ENCODE results near the gene AGBL4. TPM values are rescaled to one million over a fixed set of nuclear protein-coding genes. Genes with fewer than 3 reads are reported as not detected.

Gene AGBL4
- total RNA-seq, 1 experiment from 2014 or later = not detected

DNA sequence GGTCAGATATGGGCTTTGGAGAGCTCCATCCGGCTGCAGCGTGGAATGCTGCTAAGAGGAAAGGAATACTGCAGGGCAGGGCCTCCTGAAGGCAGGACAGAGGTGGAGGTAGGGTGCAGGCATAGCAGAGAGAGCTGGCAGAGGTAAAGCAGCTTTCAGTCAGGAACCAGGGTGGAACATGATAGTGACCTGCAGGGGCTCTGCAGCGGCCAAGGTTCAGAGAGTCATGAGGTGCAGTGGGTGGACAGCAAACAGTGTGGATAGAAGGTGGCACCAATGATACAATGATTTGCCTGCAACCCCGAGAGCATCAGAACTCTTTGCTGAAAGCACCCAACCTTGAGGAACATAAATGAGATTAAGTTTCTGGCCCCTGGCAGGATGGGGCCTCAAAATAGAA lies 1366.3 kb downstream of the AGBL4 start:
- DNase-seq (ENCODE audit: low read depth) = no peak

GRCh38 chr1:48654606-48655210 lies 1369.0 kb downstream of the AGBL4 start:
- DNase-seq (ENCODE audit: low read depth) = no peak

DNA sequence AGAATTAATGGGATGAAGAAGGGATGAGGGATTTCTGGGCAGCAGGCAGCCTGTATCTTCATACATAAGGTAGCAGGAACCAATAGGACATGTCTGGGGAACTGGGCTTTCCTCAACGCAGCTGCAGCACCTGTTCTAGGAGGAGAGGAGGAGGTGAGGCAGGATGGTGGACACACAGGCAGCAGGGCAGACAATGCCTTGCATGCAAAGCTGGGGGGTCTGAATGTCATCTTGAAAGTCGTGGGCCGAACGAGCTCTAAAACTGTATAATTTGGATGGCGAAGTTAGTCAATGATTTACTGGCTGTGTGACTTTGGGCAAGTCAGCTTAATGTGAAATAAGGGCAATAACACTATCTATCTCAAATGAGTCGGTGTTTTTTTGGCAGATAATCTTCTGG lies 1371.4 kb downstream of the AGBL4 start:
- DNase-seq (ENCODE audit: low read depth) = no peak

GRCh38 chr1:48649880-48650279 lies 1373.9 kb downstream of the AGBL4 start:
- no peak for DNase-seq (ENCODE audit: low read depth)

DNA sequence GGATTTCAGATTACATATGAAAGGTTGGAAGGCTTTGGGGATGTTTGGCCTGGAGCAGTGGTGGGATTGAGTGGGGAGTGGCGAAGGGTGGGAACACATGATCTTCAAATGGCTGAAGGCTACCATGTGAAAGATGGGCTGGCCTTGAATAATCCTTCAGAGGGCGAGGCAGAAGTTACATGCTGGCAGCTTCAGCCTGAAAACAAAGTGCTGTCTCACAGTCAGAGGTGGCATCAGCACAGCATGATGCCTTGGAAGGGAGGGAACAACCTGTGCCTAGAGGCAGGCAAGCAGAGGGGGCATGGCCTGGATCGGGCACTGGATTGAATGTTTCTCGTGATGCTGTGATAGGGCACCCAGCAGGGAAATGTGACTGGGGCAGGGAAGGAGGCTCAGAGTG lies 1377.9 kb downstream of the AGBL4 start:
- no peak for DNase-seq (ENCODE audit: low read depth)

DNA sequence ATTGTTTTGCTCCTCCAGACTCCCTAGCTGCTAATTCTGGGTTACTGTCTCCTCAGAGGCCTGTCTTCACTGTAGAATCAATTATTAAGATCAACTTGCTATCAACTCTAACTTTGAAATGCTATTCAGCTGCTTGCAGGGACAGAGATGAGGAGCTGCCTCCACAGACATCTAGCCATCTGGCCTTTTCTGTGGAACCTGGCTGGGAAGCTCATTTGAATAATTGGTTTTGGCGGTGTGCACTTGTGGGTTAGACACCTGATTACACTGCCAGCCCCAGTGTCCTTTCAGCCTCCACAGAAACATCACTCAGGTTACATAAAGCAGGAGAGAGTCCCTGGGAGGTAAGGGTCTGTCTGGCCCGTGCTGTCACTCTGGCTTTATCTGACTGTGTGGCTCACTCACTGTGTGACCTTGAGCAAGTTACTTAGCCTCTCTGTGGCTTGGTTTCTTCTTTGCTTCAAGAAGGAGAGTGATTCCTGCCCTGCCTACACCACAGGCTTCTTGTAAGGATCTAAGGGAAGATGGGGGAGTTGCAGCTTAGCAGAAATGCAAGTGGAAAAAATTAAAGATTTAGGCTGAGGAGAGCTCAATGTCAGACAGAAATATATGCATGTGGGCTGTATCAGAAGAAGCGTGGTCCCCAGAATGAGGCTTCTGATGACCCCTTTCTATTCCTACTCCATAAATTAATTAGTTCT lies 1378.7 kb downstream of the AGBL4 start:
- DNase-seq (ENCODE audit: low read depth) = no peak

DNA sequence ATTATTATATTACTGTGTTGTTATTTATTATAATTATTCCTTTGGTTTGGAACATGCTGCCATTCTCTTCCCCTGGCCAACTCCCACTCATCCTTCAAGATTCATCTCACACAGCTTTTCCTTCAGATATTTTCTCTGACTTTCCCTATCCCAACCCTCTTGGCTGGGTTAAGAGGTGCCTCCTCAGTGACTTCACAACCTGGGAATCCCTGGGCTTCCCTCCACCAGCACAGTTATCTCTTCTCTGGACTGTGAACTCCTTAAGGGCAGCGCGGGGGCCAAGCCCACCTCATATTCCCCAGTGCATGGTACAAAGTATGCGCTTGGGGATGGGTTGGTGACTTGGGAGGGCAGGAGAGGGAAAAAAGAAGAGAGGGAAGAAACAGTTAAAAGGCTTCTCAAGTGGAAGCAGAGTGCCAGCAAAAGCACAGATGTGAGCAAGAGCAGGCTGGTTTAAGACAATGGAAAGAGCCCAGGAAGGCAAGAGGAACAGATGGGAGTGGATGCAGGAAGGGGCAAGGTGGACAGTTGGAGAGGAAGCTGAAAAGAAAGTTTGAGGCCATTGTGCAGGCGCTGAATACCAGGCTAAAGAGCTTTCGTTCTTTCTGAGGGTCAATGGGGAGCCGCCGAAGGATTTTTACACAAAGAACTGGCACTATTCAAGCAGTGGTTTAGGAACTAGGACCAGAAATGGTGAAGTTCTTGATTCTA lies 1379.4 kb downstream of the AGBL4 start:
- no peak for DNase-seq (ENCODE audit: low read depth)

- DNase-seq (ENCODE audit: low read depth) = no peak
Observed at GRCh38 chr1:48643193-48643592, 1380.6 kb downstream of the AGBL4 start.

DNA sequence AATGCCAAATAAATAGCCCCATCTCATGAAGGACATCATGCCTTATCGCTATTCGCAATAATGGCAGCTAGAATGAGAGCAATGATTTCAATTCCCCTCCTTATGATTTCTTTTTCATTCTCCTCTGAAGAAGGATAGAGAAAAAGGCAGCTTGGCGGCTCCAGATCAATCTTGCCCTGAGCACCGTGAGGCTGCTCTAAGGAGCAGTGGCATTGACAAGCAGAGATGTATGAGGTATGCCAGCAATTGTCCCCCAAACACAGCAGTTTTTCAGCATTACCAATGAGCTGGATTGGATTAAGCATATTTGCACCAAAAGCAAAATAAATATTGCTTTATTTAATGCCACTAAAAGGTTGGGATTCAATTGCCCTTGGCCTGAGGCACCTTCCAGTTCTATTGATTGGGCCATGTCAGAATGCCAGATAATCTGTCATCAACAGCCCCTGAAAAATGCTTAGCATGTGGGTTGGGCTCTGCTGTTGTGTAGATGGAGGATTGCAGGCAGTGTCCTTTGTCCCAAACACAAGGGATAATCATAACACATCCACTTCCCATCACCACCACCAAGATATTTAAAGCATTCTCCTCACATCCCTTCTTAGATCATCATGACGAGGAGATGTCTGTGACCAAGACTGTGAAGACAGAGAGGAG lies 1382.8 kb downstream of the AGBL4 start:
- no peak for DNase-seq (ENCODE audit: low read depth)

- DNase-seq (ENCODE audit: low read depth) = no peak
Observed at GRCh38 chr1:48629867-48630266, 1393.9 kb downstream of the AGBL4 start.

GRCh38 chr1:48627486-48627885 lies 1396.3 kb downstream of the AGBL4 start:
- DNase-seq (ENCODE audit: low read depth) = no peak

GRCh38 chr1:48619539-48619938 lies 1404.2 kb downstream of the AGBL4 start:
- peak; percentile 8 for DNase-seq (ENCODE audit: low read depth)

GRCh38 chr1:48617252-48617651 lies 1406.5 kb downstream of the AGBL4 start:
- peak; percentile 79 for DNase-seq (ENCODE audit: low read depth)

DNA sequence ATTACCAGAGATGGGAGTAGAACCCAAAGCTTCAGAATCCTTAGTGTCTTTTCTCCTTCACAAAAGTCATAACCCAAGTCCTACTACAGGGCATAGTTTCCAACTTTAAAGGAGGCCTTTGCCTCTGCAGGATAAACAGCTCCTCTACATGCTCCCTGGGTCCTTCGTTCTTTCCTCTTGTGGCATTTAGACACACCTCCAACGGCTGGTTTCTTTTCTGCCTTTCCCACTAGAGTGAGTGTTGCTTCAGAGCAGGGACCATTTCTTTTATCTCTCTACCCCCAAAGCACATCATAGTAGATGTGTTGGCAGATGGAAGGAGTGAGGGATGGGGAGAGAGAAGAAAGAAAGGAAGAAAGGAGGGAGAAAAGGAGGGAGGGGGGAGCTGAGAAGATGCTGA lies 1407.0 kb downstream of the AGBL4 start:
- peak; percentile 5 for DNase-seq (ENCODE audit: low read depth)

- no peak for DNase-seq (ENCODE audit: low read depth)
Observed at GRCh38 chr1:48611841-48612240, 1411.9 kb downstream of the AGBL4 start.

DNA sequence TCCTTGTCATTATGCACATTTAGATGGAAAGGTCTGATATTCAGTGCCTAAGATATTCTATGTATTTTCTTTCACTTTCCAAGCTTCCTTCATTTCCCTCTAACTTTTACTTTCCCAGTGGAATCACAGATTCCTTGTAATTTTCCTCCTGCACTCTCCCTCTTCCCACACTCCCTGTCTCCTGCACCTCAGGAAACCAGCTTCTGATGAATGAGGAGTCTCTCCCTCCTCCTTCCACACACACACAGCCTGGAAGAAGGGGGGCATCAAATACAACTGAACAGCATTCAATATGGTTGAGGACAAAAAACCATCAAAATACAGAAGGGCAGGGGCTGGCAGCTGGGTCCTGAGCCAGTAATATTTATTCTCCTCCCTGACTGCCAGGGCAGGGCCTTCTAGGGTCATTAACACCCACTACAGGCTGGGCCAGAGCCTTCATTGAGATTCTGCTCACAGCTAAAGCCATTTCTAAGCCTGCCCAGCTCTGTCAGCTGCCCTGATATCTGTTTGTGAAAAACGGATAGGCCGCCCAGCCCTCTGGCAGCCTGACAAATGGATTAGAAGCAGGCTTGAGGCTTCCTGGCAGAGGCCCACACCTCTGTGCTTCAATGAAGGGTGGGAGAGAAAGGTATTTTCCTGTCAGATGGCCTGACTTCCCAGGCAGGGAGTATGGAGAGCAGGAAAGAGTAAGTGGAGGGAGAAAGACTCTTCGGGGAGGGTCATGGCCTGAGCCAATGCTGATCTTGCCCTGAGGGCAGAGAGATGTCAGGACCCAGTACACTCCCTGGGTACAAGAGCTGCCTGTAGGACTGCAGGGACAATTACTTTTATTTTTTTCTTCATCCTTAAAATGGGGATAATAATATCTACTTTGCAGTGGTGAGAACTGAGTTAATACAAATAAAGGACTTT lies 1412.9 kb downstream of the AGBL4 start:
- no peak for DNase-seq (ENCODE audit: low read depth)

DNA sequence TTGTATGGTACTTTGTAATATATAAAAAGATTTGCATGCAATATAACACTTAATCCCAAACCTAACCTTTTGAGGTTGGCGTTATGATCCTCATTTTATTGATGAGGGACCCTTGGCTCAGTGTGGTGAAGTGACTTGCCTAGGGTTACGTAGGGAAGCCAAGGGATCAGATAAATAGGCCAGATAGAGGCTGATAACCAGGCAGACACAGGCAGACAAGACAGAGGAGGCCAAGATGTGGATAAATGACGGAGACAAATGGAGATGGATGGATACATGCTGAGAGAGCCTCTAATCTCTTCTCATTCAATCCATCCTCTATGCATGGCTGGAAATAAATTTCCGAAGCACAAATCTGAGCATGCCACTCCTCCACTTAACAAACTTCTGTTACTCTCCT lies 1414.9 kb downstream of the AGBL4 start:
- no peak for DNase-seq (ENCODE audit: low read depth)

- DNase-seq (ENCODE audit: low read depth) = no peak
Observed at GRCh38 chr1:48603222-48603621, 1420.5 kb downstream of the AGBL4 start.

- no peak for DNase-seq (ENCODE audit: low read depth)
Observed at GRCh38 chr1:48602349-48602748, 1421.4 kb downstream of the AGBL4 start.

GRCh38 chr1:48600182-48600581 lies 1423.6 kb downstream of the AGBL4 start:
- no peak for DNase-seq (ENCODE audit: low read depth)

GRCh38 chr1:48597663-48598062 lies 1426.1 kb downstream of the AGBL4 start:
- DNase-seq (ENCODE audit: low read depth) = no peak
